AG04450 (cell line): ENCODE data around the gene SCRN2. TPM values are rescaled to one million over a fixed set of nuclear protein-coding genes. Genes with fewer than 3 reads are reported as not detected.

Experiments
- CTCF ChIA-PET: fragments of 300-600, 350-600 bp; formaldehyde crosslinking; extraction: SDS; loops from one replicate; lab custom pipeline; 2022; ENCODE audit warnings: antibody characterized with exemption, inconsistent platforms; lab: Charles Lee
- POLR2A ChIA-PET: fragments of 350-600 bp; formaldehyde crosslinking; extraction: SDS; loops from one replicate; lab custom pipeline; 2021; ENCODE audit warnings: antibody characterized with exemption, inconsistent platforms; lab: Yijun Ruan, JAX
- DNase-seq: peaks from one replicate; pipeline ENCODE4 v3.0.0-alpha.2; 2011; ENCODE audit warnings: low read depth, low spot score
- H3K27ac ChIP-seq: one replicate; pipeline ENCODE4 v1.5.1; 2012; ENCODE audit warnings: low read depth, low read length, control low read depth
- H3K27me3 ChIP-seq: one replicate; pipeline ENCODE4 v1.6.0; 2012; ENCODE audit warnings: low read length; ENCODE audit not compliant: control insufficient read depth, insufficient read depth
- H3K4me3 ChIP-seq: 2 replicates; pipeline ENCODE4 v1.5.1; 2011; ENCODE audit warnings: mild to moderate bottlenecking, low read depth, low read length, control low read depth
- H3K9me3 ChIP-seq: 2 replicates; pipeline ENCODE4 v1.5.1; 2012; ENCODE audit warnings: low read length; ENCODE audit not compliant: control insufficient read depth, insufficient read depth
- CTCF ChIP-seq: IDR thresholded peaks from 2 replicates; pipeline ENCODE4 v1.5.1; 2011; ENCODE audit warnings: low read depth, low read length, control low read depth, inconsistent platforms
- polyA plus RNA-seq: library from polyadenylated mRNA; depleted of rRNA; stranded (reverse); fragments of >200 nt; gene quantifications from 2 replicates; pipeline ENCODE4 v1.2.3, GENCODE V29; 2011

The SCRN2 gene
- polyA plus RNA-seq, 1 experiment, result 13.3 TPM

GRCh38 chr17:47803201-47803600 is 37.9 kb downstream of the SCRN2 start:
- Histone ChIP-seq H3K27ac (no peak overlapping the region), H3K4me3 (no peak overlapping the region), H3K27me3 (peaks cover 31% of the 10 kb centered on the region), H3K9me3 (no peaks in the 10 kb centered on the region; the same call in 1 of the 2 replicates)
- no peak for DNase-seq
- ChIA-PET POLR2A (interaction anchor here (0.6 kb wide), 1 partner anchor 389 kb away, joined by 3 read pairs; no protein-coding TSS in a partner anchor), CTCF (no interaction called here)
- TF ChIP-seq CTCF, result no peak

- ChIA-PET POLR2A (no interaction called here), CTCF (interaction anchor here (0.9 to 1.7 kb wide), 4 partner anchors 10 to 138 kb away, joined by 4 to 9 read pairs (median 5); no protein-coding TSS in a partner anchor)
- no peak overlapping the region for H3K4me3 ChIP-seq
- H3K27me3 ChIP-seq, result peaks cover 35% of the 10 kb centered on the region
- no peak overlapping the region for H3K27ac ChIP-seq
- no peak for DNase-seq
- peak; percentile 66 for TF ChIP-seq CTCF
- H3K9me3 ChIP-seq, result no peaks in the 10 kb centered on the region; the same call in 1 of the 2 replicates
These were observed 38.6 kb downstream of the SCRN2 start for GRCh38 chr17:47802341-47803022.

GRCh38 chr17:47801906-47802305 is 39.2 kb downstream of the SCRN2 start:
- H3K27me3 ChIP-seq, result peaks cover 35% of the 10 kb centered on the region
- no peak overlapping the region for H3K27ac ChIP-seq
- POLR2A ChIA-PET, result no interaction called here
- H3K9me3 ChIP-seq, result no peaks in the 10 kb centered on the region; the same call in 1 of the 2 replicates
- DNase-seq, result no peak
- no peak for TF ChIP-seq CTCF
- H3K4me3 ChIP-seq, result no peak overlapping the region
- CTCF ChIA-PET, result interaction anchor here (0.9 to 1.7 kb wide), 4 partner anchors 9 to 138 kb away, joined by 4 to 9 read pairs (median 5); no protein-coding TSS in a partner anchor

- CTCF ChIA-PET, result interaction anchor here (0.9 to 1.7 kb wide), 4 partner anchors 9 to 137 kb away, joined by 4 to 9 read pairs (median 5); no protein-coding TSS in a partner anchor
- Histone ChIP-seq H3K27ac (no peak overlapping the region), H3K4me3 (no peak overlapping the region), H3K27me3 (peaks cover 35% of the 10 kb centered on the region), H3K9me3 (no peaks in the 10 kb centered on the region; the same call in 1 of the 2 replicates)
- no peak for DNase-seq
- POLR2A ChIA-PET, result no interaction called here
- TF ChIP-seq CTCF, result no peak
These were observed 39.8 kb downstream of the SCRN2 start for GRCh38 chr17:47801176-47801765.

- peaks cover 35% of the 10 kb centered on the region for H3K27me3 ChIP-seq
- H3K9me3 ChIP-seq, result no peaks in the 10 kb centered on the region; the same call in 1 of the 2 replicates
- DNase-seq, result no peak
- ChIA-PET POLR2A (no interaction called here), CTCF (interaction anchor here (1.6 to 1.7 kb wide), 2 partner anchors 103 to 137 kb away, joined by 4 to 9 read pairs; no protein-coding TSS in a partner anchor)
- H3K4me3 ChIP-seq, result no peak overlapping the region
- H3K27ac ChIP-seq, result no peak overlapping the region
- TF ChIP-seq CTCF, result no peak
These were observed 40.4 kb downstream of the SCRN2 start for GRCh38 chr17:47800686-47801085.
